Measurements from ENCODE around the gene SSH3. TPM values are rescaled to one million over a fixed set of nuclear protein-coding genes. Genes with fewer than 3 reads are reported as not detected.

The SSH3 gene
- polyA plus RNA-seq, 3 donors: 19.1 to 32.6 (median 23.1) TPM

DNA sequence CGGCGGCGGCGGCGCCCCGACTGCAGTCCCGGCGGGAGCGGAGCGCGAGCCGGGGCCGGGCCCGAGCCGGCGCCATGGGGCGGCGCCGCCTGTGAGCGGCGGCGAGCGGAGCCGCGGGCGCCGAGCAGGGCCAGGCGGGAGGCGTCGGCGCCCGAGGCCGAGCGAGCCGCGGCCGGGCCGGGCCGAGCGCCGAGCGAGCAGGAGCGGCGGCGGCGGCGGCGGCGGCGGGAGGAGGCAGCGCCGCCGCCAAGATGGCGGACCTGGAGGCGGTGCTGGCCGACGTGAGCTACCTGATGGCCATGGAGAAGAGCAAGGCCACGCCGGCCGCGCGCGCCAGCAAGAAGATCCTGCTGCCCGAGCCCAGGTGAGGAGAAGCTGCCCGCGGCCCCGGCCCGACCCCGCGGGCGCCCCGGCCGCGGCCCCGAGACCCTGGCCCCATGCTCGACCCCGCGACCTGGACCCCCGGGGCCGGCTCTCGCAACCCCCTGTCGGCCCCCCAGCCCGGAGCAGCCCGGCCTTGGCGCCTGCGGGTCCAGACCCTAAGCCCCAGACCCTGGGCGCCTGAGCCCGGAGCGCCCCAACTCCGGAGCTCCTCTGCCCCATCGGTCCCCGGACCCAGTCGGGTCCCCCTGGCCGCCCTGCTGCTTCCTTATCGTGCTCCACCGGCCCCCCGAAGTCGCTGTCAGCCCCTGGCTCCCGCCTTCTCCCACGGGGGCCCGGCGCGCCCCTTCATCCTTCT lies 36.7 kb upstream of the SSH3 start, which contains the start of gene GRK2:
Gene GRK2 (plus strand): TSS at position 25 of the 739 bp plus-strand sequence. CDS start 227 bp downstream, at position 252.
- DNase-seq (ENCODE audit: extremely low read depth in 1 of 11, low read depth in 9 of 11, low spot score in 4 of 11): peak in 1 of 11 donors; percentile 55

DNA sequence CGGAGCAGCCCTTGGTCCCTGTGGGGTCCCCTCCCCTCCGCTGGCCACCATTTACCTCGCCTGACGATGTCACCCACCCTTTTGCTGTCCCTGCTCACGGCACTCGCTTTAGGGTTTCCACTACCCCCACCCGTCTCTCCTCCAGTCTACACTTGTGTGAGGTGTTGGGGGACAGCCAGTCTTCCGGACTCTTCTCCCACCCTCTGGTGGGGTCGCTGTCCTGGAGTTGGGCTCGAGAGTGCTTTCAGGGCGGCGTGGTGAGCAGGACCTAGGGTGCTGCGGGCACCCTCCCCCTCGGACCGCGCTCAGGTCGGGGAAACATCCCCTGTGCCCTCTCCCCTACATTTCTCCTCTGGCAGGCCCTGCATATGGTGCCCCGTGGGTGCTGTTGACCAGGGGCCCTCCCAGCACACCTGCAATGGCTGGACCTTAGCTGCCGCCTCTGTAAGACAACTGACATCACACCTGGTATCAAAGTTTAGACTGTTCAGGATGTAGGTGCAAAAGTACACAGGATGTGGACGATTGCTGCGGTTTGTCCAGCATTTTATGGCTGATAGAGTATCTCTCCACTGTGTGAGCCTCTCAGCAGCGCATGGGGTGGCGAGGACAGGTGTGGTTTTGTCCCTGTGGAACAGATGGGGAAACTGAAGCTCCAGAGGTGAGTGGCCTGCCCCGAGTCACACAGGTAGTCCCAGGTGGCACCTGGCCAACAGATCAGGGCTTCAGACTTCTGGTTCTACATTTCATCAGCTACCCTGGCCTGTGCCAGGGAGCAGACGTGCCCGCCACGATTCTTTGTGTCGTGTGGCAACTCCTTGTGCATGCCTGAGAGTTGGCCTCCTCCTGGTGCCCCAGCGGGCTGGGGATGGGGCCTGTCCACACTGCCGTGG lies 35.9 kb upstream of the SSH3 start:
- no peak for DNase-seq (ENCODE audit: extremely low read depth in 1 of 11, low read depth in 9 of 11, low spot score in 4 of 11)

DNA sequence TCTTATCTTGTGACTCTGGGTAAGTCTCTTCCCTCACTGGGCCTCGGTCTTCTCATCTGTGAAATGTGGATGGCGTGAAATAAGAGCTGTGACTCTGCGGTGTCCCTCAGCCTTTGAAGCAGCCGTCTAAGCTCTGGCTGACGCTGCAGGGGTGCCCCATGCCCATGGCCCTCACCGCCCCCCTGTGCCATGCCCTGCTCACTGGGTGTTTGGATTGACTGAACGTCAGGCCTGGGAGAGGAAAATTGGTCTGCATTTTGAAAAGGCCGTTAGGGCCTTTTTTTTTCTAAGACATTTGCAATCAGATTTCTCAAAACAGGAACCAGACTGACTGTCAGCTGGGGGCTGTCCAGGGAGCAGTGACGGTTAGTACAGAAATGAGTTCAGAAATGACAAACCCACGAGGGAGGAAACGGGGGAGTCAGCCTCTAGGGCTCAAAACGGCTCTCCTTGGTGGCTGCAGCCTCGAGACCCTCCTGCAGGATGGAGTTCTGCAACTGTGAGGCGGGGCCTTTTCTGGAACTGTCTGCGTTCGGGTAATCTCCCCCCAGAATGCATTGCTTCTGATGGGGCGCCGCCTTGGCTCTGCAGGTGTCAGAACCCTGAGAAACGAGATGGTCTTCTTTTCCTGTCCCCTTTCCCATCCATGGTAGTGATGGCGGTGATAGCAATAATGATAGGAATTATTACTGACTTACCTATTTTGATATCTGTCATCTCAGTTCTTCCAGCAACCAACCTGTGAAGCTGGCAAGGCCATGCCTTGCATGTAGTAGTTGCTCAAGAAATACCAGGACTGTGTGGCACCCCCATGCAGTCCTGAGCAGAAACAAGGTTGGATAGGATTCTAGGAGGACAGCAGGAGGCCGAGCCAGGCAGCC lies 35.0 kb upstream of the SSH3 start:
- DNase-seq (ENCODE audit: extremely low read depth in 1 of 11, low read depth in 9 of 11, low spot score in 4 of 11): no peak

DNA sequence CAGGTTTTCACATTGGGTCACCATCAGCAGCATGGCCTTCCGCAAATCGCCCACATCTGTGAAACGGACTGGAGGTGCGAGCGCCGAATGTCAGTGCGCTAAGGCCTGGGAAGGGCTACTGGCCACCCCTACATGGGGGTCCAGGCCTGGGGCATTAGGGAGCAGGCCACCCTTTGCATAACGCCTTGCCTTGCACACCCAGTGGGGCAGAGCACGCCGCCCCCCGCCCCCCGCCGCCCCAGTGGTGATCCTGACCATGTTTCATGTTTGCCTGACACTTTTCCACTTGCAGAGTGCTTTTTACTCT lies 34.4 kb upstream of the SSH3 start:
- DNase-seq (ENCODE audit: extremely low read depth in 1 of 11, low read depth in 9 of 11, low spot score in 4 of 11): no peak

DNA sequence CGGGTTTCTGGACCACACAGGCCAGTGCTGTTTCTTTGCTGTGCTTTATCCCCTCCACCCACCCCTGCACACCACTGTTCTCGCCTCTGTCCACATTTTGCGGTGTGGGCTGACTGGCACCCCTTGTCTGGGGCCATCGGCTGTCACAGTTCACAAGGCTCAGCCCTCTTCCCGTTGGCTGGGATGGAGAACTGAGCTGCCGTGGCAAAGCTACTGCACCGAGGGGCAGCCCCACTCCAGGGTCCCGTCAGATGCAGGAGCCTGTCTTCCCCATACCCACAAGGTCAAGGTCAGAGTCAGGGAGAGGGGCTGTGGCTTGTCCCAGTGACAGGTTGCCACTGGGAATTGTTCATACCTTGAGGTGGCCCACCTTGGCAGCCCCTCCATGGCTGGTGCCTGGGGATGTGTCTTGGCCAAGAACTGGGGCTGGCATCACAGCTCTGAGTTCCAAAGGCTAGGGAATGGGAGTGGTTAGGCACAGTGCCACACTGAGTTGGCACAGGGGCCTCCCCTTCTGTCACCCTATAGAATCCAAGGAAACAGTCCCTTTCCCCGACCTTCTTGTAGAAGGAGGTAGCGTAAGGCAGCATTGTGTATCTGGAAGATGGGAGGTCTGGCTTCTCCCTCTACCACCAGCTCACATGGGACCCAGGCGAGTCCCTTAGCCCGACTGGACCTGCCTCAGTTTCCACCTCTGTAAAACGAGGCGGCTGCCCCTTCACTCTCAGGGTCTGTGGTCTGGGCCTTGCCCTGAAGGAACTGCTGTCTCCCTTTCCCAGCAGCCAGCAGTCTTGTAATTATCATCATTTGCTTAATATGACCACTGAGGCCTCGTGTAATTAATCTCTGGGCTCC lies 33.7 kb upstream of the SSH3 start:
- no peak for DNase-seq (ENCODE audit: extremely low read depth in 1 of 11, low read depth in 9 of 11, low spot score in 4 of 11)

DNA sequence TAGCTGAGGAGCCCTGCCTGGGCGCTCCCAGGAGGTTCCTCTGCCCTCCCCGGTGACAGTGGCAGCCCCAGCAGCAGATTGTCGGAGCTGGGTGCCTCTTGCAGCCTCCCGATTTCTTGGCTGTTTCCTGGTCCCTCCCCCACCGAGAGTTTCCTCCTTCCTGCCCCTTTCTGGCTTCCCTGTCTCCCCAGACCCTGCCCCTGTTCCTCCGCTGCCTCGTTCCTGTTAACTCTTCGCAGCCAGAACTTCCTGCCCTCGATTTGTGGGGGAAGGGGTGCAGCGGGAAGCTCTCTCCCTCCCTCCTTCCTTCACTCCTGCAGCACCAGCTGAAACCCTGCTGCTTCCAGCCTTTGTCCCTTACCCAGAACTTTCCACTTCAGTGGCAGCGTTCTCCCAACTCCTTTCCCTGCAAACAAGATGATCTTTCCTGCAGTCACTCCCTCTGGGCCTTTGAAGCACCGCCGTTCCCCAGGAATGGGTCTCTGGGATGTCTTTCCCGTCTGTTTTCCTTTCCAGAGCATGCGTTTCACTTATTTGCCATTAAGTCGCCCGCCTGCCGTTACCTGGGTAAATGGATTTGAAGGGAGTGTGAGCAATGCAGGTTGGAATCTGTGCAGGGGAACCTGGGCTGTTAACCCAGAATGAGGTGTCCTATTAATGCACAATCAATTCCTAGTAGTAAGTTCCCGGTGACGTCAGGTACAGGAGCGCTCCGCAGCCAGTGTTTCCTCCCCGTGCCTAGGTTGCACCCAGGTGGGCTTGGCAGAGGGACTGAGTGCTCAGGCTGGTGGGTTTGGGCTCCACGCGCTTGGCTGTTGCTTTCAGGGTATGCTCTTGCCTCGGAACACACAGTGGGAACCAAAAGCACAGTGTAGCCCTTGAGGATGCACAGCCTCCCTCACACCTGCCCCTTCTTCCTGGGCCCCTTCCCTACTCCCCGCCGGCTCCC lies 32.8 kb upstream of the SSH3 start:
- DNase-seq (ENCODE audit: extremely low read depth in 1 of 11, low read depth in 9 of 11, low spot score in 4 of 11): peak in 6 of 11 donors; percentile 46 to 70 (median 66)

DNA sequence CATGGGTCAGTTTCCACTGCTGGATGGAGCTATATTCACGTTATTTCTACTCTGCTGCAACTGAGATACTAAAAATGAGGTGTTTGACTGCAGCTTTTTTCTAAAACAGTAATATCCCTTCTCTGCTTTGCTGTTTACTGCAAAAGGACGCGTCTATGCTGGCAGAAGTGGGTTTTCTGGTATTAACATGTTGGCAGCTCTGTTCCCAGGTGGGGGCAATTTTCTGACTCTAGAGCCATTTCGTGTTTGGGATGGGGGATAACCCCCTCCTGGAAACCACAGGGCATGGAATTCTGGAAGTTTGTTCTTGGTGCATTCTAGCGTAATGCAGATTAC lies 32.2 kb upstream of the SSH3 start:
- DNase-seq (ENCODE audit: extremely low read depth in 1 of 11, low read depth in 9 of 11, low spot score in 4 of 11): no peak

DNA sequence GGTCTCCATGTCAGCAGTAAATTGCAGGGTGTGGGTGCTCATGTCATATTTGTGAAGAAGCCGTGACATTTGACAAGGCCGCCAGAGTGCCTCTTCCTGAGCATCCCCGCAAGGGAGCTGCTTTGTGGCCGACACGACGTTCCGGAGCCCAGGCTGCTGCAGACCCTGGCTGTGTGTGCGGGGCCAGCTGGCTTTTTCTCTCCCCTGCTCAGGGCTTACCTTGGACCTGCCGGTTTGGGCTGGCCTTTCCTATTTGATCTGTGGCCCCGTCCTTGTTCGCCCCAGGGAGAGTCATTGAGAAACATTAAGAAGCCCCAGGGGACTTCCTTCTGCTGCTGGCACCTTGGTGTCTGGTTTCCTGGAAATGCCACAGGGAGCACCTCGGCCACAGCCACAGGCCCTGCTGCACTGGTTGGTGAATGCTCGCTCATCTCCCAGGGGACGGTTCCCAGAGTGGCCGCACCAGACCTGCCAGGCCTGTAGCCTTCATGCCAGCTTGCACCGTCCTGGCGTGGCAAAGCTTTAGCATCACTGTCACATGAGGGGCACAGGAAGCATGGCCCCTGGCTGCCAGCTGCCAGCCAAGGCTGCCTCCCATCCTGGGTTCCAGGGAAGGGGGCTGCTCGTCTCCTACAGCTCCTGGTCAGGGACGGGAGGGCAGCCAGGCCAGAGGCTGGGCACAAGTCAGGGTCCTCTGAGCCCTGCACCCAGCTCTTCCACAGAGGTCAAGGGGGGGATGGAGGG lies 31.6 kb upstream of the SSH3 start:
- no peak for DNase-seq (ENCODE audit: extremely low read depth in 1 of 11, low read depth in 9 of 11, low spot score in 4 of 11)

DNA sequence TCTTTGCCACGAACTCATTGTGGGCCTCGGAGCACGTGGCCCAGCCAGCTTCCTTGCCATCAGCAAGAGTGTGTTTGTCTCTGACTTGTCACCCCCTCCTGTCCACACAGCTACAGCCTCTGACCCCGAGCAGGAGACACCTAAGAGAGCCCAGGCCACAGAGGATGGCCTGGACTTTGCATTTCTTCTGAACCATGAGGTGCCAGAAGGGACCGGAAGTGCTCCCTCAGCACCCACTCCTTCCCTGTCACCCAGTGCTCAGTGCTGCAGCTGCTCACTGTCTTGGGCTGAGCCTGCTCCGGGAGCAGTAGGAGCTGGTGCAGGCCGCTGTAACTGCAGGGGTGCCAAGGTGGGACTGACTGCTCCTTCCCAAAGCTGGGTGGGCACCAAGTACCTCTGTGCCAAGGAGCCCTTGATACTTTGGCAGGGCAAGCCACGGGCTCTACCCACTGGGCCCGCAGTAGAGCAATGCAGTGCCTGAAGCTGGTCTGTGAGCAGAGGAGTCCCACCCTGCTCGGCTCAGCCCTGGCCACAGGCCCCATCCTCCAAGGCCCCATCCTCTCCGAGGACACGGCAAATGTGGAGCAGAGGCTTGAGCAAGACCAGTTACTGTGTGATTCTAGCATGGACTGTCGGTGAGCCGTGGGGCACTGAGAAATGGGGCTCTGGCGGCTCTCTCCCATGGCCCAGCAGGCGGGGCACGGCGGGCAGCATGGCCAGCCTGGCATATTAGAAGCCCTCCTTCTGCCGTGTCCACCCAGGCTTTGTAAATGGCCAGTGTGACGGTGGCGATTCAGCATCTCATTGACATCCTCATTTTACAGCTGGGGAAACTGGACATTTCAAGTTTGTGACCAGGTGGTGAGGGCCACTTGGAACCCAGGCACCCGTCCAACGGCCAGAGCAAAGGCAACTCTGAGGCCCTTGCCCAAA lies 30.7 kb upstream of the SSH3 start:
- no peak for DNase-seq (ENCODE audit: extremely low read depth in 1 of 11, low read depth in 9 of 11, low spot score in 4 of 11)

DNA sequence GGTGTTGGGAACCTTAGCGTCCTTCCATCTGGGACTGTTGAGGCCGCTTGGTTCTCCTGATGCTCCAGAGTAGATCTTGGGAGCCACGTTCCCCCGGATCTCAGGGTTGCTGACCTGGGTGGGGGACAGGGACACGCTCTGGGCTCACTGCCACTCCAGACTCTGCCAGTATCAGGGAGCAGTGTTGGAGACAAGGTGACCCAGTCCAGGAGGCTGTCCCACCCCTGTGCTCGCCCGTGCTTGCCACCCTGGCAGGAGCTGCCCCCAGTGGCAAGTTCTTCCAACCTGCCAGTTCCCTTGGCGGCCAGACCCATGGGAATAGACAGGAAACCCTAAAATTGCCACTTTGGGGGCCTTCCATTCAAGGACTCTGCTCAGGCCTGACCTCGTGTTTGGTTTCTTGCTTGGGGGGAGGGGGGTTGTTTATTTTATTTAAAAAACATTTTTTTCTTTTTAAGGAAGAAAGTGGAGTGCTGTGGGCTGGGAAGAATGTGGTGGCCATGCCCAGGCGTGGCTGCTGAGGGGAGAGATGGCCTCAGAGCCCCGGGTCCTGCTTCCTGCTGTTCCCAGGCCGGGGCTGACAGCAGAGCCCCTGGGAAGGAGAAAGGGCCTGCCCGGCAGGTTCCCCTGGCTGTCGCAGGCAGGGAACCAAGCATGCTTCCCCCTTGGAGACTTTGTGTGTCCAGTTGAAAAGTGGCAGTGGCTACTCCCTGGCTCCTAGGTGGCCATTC lies 29.9 kb upstream of the SSH3 start:
- no peak for DNase-seq (ENCODE audit: extremely low read depth in 1 of 11, low read depth in 9 of 11, low spot score in 4 of 11)

DNA sequence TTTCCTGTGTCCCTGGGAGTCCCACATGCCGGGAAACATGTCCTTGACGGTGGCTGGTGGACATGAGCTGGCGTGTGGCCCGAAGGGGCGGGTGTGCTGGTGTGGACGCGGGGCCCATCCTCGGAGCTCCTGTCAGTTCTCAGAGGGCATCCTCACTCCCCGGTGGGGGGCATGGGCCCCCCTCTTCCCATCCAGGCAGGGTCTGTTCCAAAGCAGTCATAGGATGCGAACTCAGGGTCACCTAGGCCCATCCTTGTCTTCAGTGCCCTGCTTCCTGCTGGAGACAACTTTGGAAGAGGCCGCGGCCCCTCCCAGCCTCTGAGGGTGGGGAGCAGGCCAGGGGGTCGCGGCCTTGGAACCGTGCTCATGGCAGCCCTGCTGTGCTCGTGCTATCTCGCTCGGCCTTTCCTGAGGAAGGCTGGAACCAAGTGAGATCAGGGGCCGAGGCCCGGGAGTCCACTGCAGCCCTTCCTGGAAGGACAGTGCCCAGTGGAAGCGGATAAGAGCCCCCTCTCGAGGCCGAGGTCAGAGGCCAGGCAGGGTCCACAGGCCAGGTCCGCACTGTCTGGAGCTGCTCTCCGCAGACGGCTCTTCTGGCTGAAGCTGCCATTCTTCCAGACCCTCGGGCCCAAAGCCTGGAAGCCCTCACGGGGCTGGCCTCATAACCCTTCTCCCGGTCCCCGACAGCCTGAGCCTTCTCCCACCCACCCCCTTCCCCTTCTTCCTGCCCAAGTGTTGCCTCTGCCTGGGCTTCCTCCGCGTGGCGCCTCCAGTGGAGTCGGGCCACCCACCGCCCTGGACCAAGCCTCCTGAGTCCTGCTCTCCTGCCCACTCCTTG lies 28.3 kb upstream of the SSH3 start:
- DNase-seq (ENCODE audit: extremely low read depth in 1 of 11, low read depth in 9 of 11, low spot score in 4 of 11): no peak

DNA sequence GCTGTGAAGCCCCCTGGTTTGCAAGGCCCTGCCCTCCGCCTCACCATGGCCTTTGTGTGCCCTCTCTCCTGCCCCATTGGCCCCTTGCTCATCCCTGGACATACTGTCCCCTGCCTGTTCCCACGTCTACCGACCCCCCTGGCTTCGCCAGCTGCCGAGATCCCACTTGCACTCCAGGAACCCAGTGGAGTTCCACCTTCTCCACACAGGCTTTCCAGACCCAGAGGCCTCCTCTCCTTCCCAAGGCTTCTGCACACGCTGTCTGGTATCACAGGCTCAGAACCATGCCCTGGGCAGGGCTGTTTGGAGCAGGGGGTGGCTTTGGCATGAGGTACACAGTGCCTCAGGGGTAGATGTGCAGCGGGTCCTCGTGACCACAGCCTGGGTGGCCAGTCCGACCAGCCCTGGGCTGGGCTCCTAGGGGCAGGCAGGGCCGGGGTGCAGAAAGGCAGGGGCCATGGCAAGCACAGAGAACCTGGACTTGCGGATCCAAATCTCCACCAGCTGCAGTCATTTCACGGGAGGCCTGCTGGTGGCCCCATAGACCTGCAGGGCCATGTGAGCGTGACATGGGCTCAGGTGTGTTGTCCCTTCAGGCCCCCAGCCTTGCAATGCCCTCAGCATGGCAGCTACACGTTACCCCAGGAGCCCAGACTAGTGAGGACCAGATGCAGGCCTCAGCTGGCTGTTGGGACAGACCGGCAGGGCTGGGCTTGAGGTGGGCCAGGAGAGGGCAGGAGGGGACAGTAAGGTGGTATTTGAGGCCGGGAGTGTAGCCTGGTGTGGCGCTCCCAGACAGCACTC lies 27.5 kb upstream of the SSH3 start:
- DNase-seq (ENCODE audit: extremely low read depth in 1 of 11, low read depth in 9 of 11, low spot score in 4 of 11): no peak

DNA sequence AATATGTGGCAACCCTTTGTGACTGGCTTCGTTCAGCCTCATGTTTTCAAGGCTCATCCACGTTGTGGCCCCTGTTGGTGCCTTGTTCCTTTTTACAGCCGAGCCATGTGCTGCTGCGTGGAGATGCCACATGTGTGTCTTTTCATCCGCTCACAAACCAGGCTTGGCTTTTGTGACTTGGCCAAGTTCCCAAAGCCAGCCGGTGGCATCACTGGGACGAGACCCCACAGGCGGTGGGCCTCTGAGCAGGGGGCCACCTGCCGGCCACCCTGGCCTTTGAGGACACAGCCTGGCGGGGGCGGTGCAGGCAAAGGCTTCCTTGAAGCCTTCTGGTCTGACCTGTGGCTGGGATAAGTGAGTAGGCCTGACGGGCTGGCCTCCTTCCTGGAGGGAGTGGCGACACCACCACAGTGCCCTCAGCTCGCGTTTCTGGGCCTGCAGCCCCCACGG lies 26.5 kb upstream of the SSH3 start:
- DNase-seq (ENCODE audit: extremely low read depth in 1 of 11, low read depth in 9 of 11, low spot score in 4 of 11): no peak
